ENCODE measurements around the gene WDR44.
A peak's percentile ranks its signal among the peaks of the same experiment; 100 is the strongest.

Gene WDR44

DNA sequence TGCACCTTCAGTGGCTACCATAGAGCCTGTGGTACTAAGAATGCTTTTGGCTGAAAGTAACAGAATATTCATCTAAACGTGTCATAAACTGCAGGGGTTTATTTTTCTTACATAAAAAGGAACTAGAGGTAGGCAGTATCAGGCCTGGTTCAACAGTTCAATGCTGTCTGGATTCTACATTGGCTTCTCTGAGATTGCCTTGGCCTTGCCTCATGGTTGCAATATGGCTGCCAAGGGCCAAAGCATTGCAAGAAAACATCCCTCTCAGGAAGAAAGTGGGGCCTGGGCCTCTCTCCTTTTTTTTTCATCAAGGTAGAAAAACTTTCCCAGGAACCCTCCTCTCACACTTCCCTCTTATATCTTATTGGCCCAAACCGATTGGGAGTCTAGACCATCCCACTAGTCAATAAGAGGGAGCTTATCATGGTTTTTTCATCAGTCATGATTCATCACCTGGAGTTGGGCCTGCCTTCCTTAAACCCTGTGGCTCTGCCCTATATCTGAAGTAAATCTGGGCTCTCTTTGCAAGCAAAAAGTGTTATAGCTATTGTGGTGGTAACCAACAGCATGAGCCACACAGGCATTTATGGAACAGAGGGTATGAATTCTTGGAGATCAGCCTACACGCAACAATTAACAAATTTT, 147.9 kb downstream of the WDR44 start:
- no peak overlapping the region for H3K4me3 ChIP-seq (IDR thresholded peaks at IDR 0.05; ENCODE audit: insufficient read depth, low read depth, low read length)
- H3K27me3 ChIP-seq (ENCODE audit: insufficient read depth, low read depth): no peaks in the 10 kb centered on the region
- no peaks in the 10 kb centered on the region for H3K36me3 ChIP-seq (ENCODE audit: insufficient read depth)
- no peak overlapping the region for H2AFZ ChIP-seq (ENCODE audit: low read depth)
- no peaks in the 10 kb centered on the region for H3K79me2 ChIP-seq (ENCODE audit: insufficient read depth, low read depth)
- no peak overlapping the region for H3K27ac ChIP-seq
- TF ChIP-seq, protein P1, sequence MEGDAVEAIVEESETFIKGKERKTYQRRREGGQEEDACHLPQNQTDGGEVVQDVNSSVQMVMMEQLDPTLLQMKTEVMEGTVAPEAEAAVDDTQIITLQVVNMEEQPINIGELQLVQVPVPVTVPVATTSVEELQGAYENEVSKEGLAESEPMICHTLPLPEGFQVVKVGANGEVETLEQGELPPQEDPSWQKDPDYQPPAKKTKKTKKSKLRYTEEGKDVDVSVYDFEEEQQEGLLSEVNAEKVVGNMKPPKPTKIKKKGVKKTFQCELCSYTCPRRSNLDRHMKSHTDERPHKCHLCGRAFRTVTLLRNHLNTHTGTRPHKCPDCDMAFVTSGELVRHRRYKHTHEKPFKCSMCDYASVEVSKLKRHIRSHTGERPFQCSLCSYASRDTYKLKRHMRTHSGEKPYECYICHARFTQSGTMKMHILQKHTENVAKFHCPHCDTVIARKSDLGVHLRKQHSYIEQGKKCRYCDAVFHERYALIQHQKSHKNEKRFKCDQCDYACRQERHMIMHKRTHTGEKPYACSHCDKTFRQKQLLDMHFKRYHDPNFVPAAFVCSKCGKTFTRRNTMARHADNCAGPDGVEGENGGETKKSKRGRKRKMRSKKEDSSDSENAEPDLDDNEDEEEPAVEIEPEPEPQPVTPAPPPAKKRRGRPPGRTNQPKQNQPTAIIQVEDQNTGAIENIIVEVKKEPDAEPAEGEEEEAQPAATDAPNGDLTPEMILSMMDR (conservative IDR thresholded peaks at IDR 0.05; ENCODE audit: low read depth, low read length): no peak
- no peak overlapping the region for H3K4me2 ChIP-seq
- no peaks in the 10 kb centered on the region for H4K20me1 ChIP-seq (ENCODE audit: insufficient read depth)
- peaks cover 7% of the 10 kb centered on the region for H3K4me1 ChIP-seq (ENCODE audit: low read depth, poor library complexity, severe bottlenecking)
- H3K9ac ChIP-seq: no peak overlapping the region

DNA sequence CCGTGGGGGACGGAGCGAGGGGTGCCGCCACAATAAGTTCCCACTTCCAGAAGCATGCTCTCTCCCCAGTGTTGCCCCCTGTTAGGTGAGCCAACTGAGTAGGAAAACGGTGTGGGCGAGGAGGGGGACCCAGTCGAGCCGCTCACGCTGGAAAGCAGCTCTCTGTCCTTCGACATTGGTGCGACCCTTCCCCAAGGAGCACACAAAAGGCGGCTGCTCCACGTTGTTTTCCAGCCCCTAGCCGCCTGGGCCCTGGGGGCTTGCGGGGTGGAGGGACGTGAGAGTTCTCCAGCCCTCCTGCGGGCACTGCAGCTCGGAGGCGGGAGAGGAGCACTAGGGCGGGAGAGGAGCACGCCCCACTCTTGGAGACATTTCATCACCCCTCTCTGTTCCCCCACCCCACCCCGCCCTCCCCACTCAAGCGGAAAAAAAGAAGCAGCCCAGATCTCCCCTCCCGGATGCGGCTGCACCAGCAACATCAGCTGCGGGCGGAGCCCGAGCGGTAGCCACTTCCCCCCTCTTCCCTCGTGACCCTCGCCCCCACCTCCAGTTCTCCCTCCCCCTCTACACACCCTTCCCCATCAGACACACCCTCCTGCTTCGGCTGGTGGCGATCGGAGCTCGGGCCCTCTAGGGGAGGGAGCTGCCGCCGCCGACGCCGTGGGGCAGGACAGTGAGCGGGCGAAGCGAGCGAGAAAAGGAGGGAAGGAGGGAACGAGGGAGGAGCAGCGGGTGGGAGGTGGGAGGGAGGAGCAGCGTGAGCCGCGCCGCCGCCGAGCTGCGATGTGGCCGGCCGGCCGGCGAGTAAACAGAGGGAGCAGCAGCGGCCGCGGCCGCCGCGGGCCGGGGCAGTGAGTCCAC, 149.4 kb downstream of the WDR44 start, which contains the start of gene DOCK11:
Gene DOCK11, plus strand, starts transcription at position 755 of the 861 bp plus-strand sequence. CDS start 157 bp downstream, outside the sequence.
- Histone ChIP-seq H3K27ac (no peak within 1 kb of the TSS), H4K20me1 (ENCODE audit: insufficient read depth) (no peaks in the 10 kb centered on the region), H3K4me3 (IDR thresholded peaks at IDR 0.05; ENCODE audit: insufficient read depth, low read depth, low read length) (no peak within 1 kb of the TSS), H2AFZ (ENCODE audit: low read depth) (peak within 1 kb of the TSS; percentile 75), H3K4me2 (peak within 1 kb of the TSS; percentile 33), H3K27me3 (ENCODE audit: insufficient read depth, low read depth) (no peaks in the 10 kb centered on the region), H3K79me2 (ENCODE audit: insufficient read depth, low read depth) (no peaks in the 10 kb centered on the region), H3K36me3 (ENCODE audit: insufficient read depth) (no peaks in the 10 kb centered on the region), H3K9ac (peak within 1 kb of the TSS; percentile 57; the same call in 1 of the 2 replicates), H3K4me1 (ENCODE audit: low read depth, poor library complexity, severe bottlenecking) (peaks cover 7% of the 10 kb centered on the region)
- TF ChIP-seq, protein P1 (conservative IDR thresholded peaks at IDR 0.05; ENCODE audit: low read depth, low read length): no peak

DNA sequence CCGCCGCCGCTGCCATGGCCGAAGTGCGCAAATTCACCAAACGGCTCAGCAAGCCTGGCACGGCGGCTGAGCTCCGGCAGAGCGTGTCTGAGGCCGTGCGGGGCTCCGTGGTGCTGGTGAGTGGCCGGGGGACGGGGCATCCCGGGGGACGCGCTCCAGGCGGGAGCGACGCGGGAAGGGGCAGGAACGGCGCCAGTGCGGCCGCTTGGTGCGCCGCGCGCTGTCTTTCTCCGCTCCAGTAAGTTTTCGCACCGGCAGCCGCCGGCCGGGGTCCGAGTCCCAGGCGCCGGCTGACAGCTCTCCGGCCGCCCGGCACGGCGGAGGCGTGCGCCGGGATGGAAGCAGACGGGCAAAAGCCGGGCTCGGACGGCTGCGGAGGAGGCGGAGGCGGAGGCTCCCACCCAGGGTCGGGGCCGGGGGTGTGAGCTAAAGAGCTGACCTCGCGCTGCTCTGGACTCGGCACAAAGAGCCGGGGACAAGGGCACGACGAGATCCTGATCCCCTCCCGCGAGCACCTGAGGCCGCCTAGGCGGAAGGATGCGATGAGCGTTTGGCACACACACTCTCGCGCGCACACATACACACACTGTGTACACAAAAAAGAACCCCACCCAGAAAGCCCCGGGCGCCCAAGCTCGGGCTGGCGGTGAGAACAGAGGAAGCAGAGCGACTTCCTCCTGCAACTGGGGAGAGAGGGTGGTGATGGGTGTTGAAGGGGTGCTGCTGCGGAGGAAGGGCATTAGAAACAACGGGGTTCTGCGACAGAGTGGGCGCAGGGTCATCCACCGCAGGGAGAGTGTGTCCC, 150.3 kb downstream of the WDR44 start:
- Histone ChIP-seq H3K4me2 (peak overlapping the region; percentile 33; the same call in 1 of the 2 replicates), H4K20me1 (ENCODE audit: insufficient read depth) (no peaks in the 10 kb centered on the region), H3K79me2 (ENCODE audit: insufficient read depth, low read depth) (no peaks in the 10 kb centered on the region), H3K27me3 (ENCODE audit: insufficient read depth, low read depth) (no peaks in the 10 kb centered on the region), H3K4me3 (IDR thresholded peaks at IDR 0.05; ENCODE audit: insufficient read depth, low read depth, low read length) (no peak overlapping the region), H3K4me1 (ENCODE audit: low read depth, poor library complexity, severe bottlenecking) (peaks cover 7% of the 10 kb centered on the region), H3K27ac (no peak overlapping the region), H3K9ac (peak overlapping the region; percentile 57; the same call in 1 of the 2 replicates), H2AFZ (ENCODE audit: low read depth) (peak overlapping the region; percentile 75), H3K36me3 (ENCODE audit: insufficient read depth) (no peaks in the 10 kb centered on the region)
- TF ChIP-seq, protein P1 (conservative IDR thresholded peaks at IDR 0.05; ENCODE audit: low read depth, low read length): no peak

DNA sequence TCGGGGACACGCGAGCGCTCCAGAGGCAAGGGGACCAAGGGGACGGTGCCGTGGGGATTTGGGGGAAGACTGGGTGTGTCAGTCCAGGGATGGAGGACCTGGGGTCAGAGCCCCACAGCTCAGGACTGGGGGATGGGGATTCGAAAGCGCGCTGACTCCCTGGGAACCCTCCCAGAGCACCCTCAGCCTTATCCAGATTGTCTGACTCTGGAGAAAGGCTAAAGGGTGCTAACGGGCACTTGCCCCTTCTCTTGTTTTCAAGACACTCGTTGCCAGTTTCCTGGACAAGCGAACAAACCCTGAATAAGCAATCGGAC, 150.8 kb downstream of the WDR44 start:
- H3K9ac ChIP-seq: peak overlapping the region; percentile 57; the same call in 1 of the 2 replicates
- H4K20me1 ChIP-seq (ENCODE audit: insufficient read depth): no peaks in the 10 kb centered on the region
- H3K36me3 ChIP-seq (ENCODE audit: insufficient read depth): no peaks in the 10 kb centered on the region
- TF ChIP-seq, protein P1 (conservative IDR thresholded peaks at IDR 0.05; ENCODE audit: low read depth, low read length): no peak
- H3K4me1 ChIP-seq (ENCODE audit: low read depth, poor library complexity, severe bottlenecking): peaks cover 7% of the 10 kb centered on the region
- H3K4me2 ChIP-seq: peak overlapping the region; percentile 33
- no peaks in the 10 kb centered on the region for H3K27me3 ChIP-seq (ENCODE audit: insufficient read depth, low read depth)
- H3K4me3 ChIP-seq (IDR thresholded peaks at IDR 0.05; ENCODE audit: insufficient read depth, low read depth, low read length): no peak overlapping the region
- no peak overlapping the region for H3K27ac ChIP-seq
- H3K79me2 ChIP-seq (ENCODE audit: insufficient read depth, low read depth): no peaks in the 10 kb centered on the region
- H2AFZ ChIP-seq (ENCODE audit: low read depth): peak overlapping the region; percentile 75
